ENCODE results near the gene ASB3. TPM values are rescaled to one million over a fixed set of nuclear protein-coding genes. Genes with fewer than 3 reads are reported as not detected.

The ASB3 gene
- total RNA-seq, 1 experiment from 2014 or later = 23.1 TPM

DNA sequence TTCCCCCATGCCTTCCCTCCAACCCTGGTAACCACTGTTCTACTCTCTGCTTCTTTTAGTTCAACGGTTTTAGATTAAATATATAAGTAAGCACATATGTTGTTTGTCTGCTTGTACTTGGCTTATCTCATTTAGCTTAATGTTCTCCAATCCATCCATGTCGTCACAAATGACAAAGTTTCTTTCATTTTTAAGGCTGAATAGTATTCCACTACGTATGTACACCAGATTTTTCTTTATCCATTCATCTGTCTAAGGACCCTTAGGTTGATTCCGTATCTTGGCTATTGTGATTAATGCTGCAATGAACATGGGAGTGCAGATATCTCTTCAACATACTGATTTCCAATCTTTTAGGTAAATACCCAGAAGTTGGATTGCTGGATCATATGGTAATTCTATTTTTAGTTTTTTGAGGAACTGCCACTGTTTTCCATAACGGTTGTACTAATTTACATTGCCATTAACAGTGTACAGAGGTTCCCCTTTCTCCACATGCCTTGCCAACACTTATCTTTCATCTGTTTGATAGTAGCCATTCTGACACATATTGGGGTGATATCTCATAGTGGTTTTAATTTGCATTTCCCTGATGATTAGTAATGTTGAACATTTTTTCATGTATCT, 8.1 kb downstream of the ASB3 start:
- H2BK12ac ChIP-seq (ENCODE audit: insufficient read length, low read depth, low read length) = no peak overlapping the region
- peaks cover 13% of the 10 kb centered on the region; the same call in 1 of the 2 replicates for H3K79me2 ChIP-seq (ENCODE audit: insufficient read depth, low read length)
- no peak overlapping the region for H3K27ac ChIP-seq (ENCODE audit: insufficient read length, low read depth, low read length)
- no peak overlapping the region for H2BK15ac ChIP-seq (ENCODE audit: low read depth, low read length)
- peaks cover 22 to 47% (median 37%) of the 10 kb centered on the region in 3 experiments; a peak in 6 of 7 replicates for H3K36me3 Mint-ChIP-seq (ENCODE audit: insufficient read depth in 1 of 3, low read depth in 3 of 3)
- no peaks in the 10 kb centered on the region for H3K9me3 Mint-ChIP-seq
- no peaks in the 10 kb centered on the region for H4K20me1 ChIP-seq (ENCODE audit: control insufficient read depth, insufficient read depth, insufficient read length)
- no peak overlapping the region for H3T11ph ChIP-seq (ENCODE audit: low read length)
- H2BK120ac ChIP-seq (ENCODE audit: low read depth, low read length, poor library complexity, severe bottlenecking) = no peak overlapping the region
- H3K79me1 ChIP-seq (ENCODE audit: insufficient read depth, low read depth, low read length, poor library complexity, severe bottlenecking) = peaks cover 3% of the 10 kb centered on the region
- no peak overlapping the region for H3K27ac Mint-ChIP-seq
- H4K8ac ChIP-seq (replicated peaks; ENCODE audit: insufficient read length, low read depth, low read length) = no peak overlapping the region
- H3K23ac ChIP-seq (ENCODE audit: insufficient read length, low read depth, low read length) = no peak overlapping the region
- no peak overlapping the region for H3K56ac ChIP-seq (ENCODE audit: insufficient read length, low read depth, low read length)
- no peaks in the 10 kb centered on the region for H3K27me3 ChIP-seq (ENCODE audit: insufficient read depth, low read length)
- no CpG with 5 or more reads among the region's 5 CpGs for WGBS (ENCODE audit: extremely low coverage, insufficient read length, low lambda C conversion rate)
- no peak overlapping the region for H3K18ac ChIP-seq (ENCODE audit: insufficient read length, low read depth, low read length)
- no peaks in the 10 kb centered on the region for H3K9me3 ChIP-seq (ENCODE audit: control insufficient read depth, low read depth, low read length)
- H3K4me2 ChIP-seq (ENCODE audit: insufficient read depth, insufficient read length, low read length) = no peak overlapping the region
- no peak overlapping the region for H2AFZ ChIP-seq (ENCODE audit: low read length)
- H3K23me2 ChIP-seq (ENCODE audit: insufficient read length, low read depth, low read length, poor library complexity, severe bottlenecking) = no peaks in the 10 kb centered on the region
- H3K9ac ChIP-seq (ENCODE audit: extremely low read depth, insufficient read length, low read length) = no peak overlapping the region
- TF ChIP-seq CTCF (conservative IDR thresholded peaks at IDR 0.05) = no peak
- no peak overlapping the region for H2AK5ac ChIP-seq (ENCODE audit: insufficient read length, low read length)
- H3K4ac ChIP-seq (ENCODE audit: low read depth, low read length) = no peak overlapping the region
- no peak overlapping the region for H3K4me3 Mint-ChIP-seq
- H2BK5ac ChIP-seq (ENCODE audit: insufficient read length, low read length) = no peak overlapping the region
- H4K5ac ChIP-seq (ENCODE audit: insufficient read length, low read depth, low read length) = no peak overlapping the region
- no peak overlapping the region for H2BK20ac ChIP-seq (ENCODE audit: low read depth, low read length, poor library complexity, severe bottlenecking)
- H3K4me1 Mint-ChIP-seq = peaks cover 15 to 16% of the 10 kb centered on the region in 2 experiments
- H3K4me1 ChIP-seq (ENCODE audit: insufficient read depth, low read length) = no peaks in the 10 kb centered on the region
- H3K14ac ChIP-seq (ENCODE audit: insufficient read depth, low read length) = no peak overlapping the region
- no peak for DNase-seq
- no peak overlapping the region for H4K91ac ChIP-seq (ENCODE audit: insufficient read length, low read depth, low read length)
- no peaks in the 10 kb centered on the region for H3K27me3 Mint-ChIP-seq (ENCODE audit: low read depth)

All from H9 (cell line).